DMS114 treated with DMSO at 0.1 percent for 48 hours (cell line): ENCODE data around the gene CATSPERD.
"Not testable (repeated sequence)": the region's sequence is repeated elsewhere in the genome, so short reads cannot be mapped to it uniquely, and the experiment has no call there.

Source experiments
- DNase-seq: peaks from one replicate; lab custom pipeline; 2025; ENCODE audit not compliant: unreplicated experiment; lab: John Stamatoyannopoulos, UW

CATSPERD gene

GRCh38 chr19:5719274-5719960 lies 1.0 kb upstream of the CATSPERD start:
- no peak for DNase-seq

GRCh38 chr19:5727453-5728050 lies 7.1 kb downstream of the CATSPERD start:
- no peak for DNase-seq

GRCh38 chr19:5733172-5733571 lies 12.7 kb downstream of the CATSPERD start:
- DNase-seq, result not testable (repeated sequence)

GRCh38 chr19:5738423-5738822 lies 18.0 kb downstream of the CATSPERD start:
- no peak for DNase-seq

- no peak for DNase-seq
Measured at GRCh38 chr19:5742051-5742450, 21.6 kb downstream of the CATSPERD start.

- DNase-seq, result no peak
Measured at GRCh38 chr19:5743630-5744029, 23.2 kb downstream of the CATSPERD start.

- DNase-seq, result not testable (repeated sequence)
Measured at GRCh38 chr19:5744999-5745398, 24.6 kb downstream of the CATSPERD start.

GRCh38 chr19:5748920-5749319 lies 28.5 kb downstream of the CATSPERD start:
- DNase-seq, result not testable (repeated sequence)

- no peak for DNase-seq
Measured at GRCh38 chr19:5749505-5749904, 29.1 kb downstream of the CATSPERD start.

GRCh38 chr19:5751709-5752108 lies 31.3 kb downstream of the CATSPERD start:
- no peak for DNase-seq

GRCh38 chr19:5753743-5754142 lies 33.3 kb downstream of the CATSPERD start:
- no peak for DNase-seq

GRCh38 chr19:5762608-5763217 lies 42.3 kb downstream of the CATSPERD start:
- DNase-seq, result no peak

GRCh38 chr19:5765220-5765619 lies 44.8 kb downstream of the CATSPERD start:
- no peak for DNase-seq

- DNase-seq, result no peak
Measured at GRCh38 chr19:5767949-5768348, 47.5 kb downstream of the CATSPERD start.

GRCh38 chr19:5772416-5772815 lies 52.0 kb downstream of the CATSPERD start:
- DNase-seq, result no peak

- DNase-seq, result no peak
Measured at GRCh38 chr19:5773276-5773675, 52.8 kb downstream of the CATSPERD start.

- no peak for DNase-seq
Measured at GRCh38 chr19:5774921-5775320, 54.5 kb downstream of the CATSPERD start.

GRCh38 chr19:5775668-5776309 lies 55.4 kb downstream of the CATSPERD start:
- no peak for DNase-seq

GRCh38 chr19:5778402-5778801 lies 58.0 kb downstream of the CATSPERD start:
- no peak for DNase-seq

GRCh38 chr19:5780916-5781315 lies 60.5 kb downstream of the CATSPERD start:
- DNase-seq, result not testable (repeated sequence)

- DNase-seq, result no peak
Measured at GRCh38 chr19:5782322-5782721, 61.9 kb downstream of the CATSPERD start.
